Nucleus accumbens (tissue), 56 donors: ENCODE measurements around the gene KIF3A.

Experiments
- DNase-seq, 56 donors: peaks; one replicate each; lab custom pipeline; 2025; lab: John Stamatoyannopoulos, UW

KIF3A gene

DNA sequence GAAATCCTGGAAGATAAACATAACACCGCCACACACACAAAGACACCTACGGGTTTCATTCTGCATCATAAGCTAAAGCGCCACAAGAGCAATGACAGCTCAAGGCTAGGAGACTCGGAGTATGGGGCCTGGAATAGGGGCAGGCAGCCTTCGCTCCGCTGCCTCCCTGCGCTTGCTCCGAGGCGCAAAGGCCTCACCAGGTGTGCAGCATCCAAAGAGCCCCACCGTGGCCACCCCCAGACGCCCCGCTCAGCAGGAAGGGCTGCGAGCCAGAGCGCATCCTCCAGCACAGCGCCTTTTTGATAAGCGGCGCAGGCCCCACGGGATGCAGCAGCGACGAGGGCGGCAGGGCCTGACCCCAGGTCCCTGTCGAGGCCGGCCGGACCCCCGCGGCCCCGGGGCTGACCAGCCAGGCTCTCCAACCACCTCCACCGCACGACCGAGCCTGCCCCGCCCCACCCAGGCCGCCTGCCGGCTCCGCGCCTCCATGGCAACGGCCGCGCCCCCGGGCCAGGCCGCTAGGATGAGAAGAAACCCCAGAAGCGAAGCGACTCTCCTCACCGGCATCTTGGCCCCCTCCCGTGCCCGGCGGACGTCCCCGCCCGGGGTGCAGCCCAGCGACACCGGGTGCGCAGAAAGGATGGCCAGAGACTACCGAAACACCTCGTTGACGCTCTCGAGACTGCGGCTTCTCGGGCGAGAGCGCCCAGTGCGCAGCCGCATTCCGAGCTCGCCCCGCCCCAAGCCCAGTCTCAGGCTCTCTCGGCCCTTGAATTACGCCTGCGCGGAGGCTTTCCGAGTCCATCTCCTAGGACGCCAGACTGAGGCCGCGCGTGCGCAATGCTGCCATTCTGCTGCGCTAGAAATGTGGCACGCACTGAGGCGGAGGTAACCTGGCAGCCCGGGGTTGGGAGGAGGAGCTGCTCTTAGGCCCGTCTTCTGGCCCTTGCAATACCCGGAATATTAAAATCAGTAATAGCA is at the start of gene KIF3A:
KIF3A (minus strand) TSS at position 694 of the 981 bp plus-strand sequence; CDS start at position 567, 127 bp downstream.
- DNase-seq, result peak in 55 of 56 donors; percentile 74 to 98 (median 94)

DNA sequence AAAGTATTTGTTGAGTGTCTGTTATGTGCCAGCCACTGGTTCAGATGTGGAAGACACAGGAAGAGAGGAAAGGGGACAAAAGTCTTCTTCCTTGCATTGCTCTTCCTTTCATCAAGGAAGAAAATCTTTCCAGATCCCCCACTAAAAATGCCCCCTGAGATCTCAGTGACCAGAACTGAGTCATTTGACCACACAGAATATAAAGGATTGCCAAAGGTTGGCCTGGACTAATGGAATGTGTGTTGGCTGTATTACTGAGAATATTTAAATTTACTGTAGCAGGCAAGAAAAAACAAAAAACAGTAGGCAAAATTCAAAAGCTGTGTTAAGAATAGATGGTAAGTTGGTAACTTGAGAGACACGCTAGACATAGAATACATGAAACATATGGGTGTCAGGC is 49.7 kb upstream of the KIF3A start:
- no peak for DNase-seq

DNA sequence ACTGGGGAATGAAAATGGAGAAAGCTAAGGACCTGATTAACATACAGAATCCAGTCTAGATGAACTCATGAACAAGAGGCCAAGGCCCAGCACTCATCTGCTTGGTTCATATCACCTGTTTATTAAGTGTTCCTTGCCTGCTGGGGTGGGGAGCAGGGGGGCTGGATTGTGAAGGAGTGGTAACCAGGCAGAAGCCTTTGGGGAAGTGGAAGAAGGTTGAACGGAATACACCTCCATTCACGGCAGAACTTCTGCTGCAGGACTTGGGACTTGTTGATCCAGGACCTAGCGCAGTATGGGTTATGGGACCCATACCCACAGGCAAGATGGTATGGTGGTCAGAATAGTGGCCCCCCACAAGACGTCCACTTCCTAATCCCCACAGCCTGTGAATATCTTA is 48.5 kb upstream of the KIF3A start:
- no peak for DNase-seq

DNA sequence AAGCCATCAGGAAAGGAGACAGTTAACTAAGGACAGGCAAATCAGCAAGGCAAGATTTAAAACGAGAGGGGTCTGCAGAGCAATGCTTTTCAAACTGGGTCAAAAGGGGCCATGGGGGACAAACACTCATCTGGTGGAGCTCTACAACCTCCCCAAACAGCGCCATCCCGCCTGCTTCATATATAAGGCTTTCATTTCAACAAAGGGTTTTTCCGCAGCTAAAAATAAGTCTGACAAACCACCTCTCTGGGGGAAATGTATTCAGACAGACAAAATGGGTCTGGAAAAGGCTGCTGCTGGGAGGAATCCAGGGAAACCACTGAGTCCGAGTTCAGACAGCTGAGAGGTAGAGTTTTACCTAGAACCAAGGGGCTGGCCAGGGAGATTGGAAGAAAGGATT is 48.0 kb upstream of the KIF3A start:
- DNase-seq, result no peak

DNA sequence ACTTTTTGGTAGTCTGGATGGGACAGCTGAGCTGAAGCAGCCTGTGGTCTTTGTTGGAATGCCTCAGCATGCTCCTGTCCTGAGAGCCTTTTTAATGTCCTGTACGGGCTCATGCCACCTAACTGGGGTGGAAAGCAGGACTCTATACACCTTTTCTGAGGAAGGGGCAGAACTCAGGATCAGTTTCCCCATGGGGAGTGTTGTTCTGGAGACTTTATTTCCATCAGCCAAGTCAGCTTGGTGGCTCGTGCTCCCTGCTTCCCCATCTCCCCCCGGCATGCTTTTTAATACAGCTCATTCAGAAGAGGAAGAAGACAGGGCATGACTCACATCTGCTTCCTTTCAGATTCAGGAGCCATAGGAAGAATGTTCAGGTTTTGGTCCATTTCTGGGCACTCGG is 44.8 kb upstream of the KIF3A start:
- DNase-seq, result peak in 4 of 56 donors; percentile 16 to 34 (median 28)

DNA sequence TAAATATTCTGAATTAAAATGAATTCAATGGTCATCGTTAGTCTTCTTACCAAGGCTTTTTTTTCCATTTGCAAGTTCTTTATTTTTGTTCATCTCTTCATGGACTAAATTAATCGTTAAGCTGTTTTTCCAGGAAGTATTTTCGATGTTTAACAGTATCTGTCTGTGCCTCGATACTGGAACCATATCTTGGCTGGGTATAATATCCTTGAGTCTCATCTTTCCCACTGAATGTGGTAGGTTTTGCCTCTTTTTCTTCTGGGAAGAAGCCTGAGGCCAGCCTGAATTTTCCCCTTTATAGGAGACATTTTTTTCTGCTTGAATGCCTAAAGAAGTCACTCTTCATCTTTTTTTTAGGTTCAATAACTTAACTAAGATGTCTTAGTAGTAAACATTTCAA is 43.7 kb upstream of the KIF3A start:
- no peak for DNase-seq

DNA sequence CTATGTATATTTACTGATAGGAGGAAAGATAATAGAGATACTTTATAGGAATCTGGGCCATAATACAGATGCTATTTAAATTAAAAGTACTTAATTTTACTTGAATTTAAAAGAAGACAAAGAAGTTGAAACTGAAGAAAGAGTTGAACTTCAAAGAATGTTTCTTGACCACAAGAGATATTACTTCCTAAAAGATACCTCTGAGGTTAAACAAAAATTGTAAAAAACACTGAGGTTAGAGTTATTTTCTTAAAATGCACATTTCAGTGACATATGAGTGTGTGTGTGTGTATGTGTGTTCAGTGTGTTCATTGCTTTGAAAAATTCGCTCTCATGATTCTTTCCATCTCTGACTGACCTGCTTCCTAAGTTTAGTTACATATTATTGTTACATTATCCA is 43.2 kb upstream of the KIF3A start:
- DNase-seq, result no peak

DNA sequence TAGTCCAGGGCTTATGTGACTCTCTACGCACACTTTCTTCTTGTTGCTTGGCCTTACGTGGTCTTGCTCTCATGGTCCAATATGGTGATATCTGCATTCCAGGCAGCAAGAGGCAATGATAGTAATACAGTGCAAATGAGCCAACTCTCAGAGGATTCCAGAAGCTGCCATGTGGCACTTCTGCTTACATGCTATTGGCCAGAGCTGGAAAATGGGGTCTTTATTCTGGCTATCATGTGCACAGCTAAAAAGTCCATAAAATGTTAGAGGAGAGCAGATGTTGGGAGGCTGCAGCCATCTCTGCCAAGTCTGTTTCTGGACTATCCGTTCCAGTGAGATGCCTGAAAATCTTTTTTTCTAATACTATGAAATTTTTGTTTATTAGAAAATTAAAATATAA is 42.6 kb upstream of the KIF3A start:
- DNase-seq, result peak in 46 of 56 donors; percentile 18 to 84 (median 64)

DNA sequence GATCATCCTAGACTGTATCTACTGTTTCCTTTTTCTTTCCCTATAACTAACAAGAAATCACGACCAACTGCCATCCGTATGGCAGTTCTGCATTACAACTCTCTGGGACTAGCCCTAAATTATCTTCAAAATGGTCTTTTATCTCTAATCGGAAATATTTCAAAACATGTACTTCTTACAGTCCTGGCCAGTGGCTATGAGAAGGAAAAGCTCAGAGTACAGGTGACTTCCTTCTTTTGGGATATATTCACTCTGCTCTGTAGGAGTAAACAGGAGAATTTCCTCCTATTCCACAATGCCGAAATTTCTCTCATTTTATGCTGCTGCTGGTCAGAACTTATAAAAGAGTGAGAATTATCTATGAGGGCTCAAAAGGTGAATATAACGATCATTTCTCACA is 41.5 kb upstream of the KIF3A start:
- no peak for DNase-seq

DNA sequence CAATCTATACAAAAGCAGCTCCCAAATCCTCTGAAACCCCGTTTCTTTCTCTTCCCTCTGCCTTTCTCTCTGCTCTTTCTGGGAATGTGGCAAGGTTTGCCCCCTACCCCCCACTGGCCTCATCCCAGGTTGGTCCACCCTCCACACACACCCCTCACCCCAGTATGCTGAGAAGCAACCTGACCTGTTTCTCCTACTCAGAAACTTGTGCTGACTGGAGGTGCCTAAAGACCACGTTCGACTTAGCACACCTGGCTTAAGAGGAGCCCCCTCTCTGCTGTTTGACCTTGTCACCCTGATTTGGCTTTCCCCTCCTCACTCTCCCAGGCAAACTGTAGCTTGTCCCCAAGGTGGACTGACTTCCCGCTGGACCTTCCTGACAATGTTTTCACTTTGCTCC is 40.8 kb upstream of the KIF3A start:
- DNase-seq, result peak in 2 of 56 donors; percentile 53 to 55

DNA sequence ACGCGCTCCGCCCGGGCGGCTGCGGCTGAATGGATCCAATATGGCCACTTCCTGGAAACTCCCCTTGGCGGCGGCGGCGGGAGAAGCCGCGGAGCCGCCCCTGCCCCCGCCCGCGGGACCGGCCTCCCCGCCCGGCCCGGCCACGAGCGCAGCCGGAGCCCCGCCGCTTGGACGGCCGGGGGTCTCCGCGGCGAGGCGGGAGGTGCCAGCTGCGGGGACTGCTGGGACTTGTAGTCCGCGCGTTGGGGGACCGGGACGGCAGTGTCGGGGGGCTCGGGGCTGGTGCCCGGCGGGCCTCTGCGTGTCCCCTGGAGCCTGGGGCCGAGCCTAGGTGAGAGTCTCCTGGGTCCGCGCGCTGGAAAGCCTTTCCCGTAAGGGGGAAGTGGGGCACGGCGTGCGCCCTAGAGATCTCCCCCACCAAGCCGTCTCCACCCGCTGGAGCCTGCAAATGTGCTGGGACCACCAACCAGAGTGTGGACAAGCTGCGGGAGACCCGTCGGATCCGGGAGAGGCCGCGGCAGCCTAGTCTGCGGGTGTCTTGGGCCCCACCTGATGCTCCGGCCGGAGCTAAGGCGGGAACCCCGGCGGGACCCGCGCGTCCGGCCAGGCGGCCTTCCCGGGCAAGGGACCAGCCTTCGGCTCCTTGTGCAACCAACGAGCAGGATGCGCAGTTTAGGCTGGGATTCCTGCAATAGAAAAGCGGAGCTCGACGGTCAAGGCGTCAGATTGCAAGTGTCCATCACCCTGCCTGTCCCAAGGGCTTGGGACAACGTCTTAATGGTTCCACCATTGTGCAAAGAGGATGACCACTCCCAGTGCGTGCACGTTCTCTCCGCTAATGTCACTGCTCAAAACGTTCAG is 40.1 kb upstream of the KIF3A start, which contains the start of gene SEPTIN8:
SEPTIN8 (minus strand) TSS at position 31 of the 861 bp plus-strand sequence. CDS start 102 bp downstream, outside the sequence.
- peak in 44 of 56 donors; percentile 41 to 79 (median 62) for DNase-seq

DNA sequence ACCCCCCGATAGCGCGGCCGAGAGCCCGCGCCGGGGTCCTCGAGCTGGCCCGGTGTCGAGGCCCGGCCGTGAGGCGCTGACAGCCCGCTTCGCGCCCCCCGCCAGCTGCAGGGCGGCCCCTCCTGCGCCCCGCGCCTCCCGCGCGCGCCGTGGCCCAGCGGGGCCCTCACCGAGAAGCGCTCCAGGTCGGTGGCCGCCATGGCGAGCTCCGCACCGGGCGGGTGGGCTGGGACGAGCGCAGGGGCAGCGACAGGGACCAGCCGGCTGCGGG is 39.5 kb upstream of the KIF3A start:
- DNase-seq, result no peak

DNA sequence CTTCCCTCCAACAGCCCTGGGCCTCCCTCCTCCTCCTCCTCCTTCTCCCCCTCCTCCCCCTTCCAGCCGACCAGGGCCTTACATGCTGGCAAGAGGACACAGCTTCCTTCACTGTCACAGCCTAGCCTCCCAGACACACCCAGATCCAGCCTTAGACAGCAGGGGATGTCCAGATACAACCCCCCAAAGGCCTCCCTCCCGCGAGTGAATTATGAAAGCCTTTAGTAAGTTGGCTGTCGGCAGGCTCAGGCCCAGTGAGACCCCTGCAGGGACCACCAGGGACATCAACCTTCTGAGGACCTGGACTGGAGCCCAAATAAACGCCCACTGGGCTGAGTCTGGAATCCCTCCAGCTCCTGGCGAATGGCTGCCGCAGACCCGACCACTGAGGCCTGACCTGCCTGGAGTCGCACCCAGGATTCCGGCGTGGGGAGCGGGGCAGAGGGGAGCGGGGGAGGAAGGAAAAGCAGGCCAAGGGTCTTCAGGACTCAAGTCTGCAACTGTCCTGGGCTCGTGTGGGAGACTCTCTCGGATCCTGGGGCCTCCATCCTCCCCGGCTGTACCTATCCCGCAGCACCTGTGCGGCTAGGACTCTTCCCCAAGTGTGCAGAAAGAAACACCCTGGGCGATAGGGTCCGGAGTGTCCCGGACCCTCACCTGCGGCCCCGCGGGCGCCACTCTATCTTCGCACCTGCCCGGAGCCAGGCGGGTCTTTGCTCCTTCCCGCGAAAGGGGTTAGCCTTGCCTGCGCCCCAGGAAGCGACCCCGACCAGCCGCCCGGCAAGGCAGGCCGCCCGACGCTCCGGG is 39.0 kb upstream of the KIF3A start:
- peak in 43 of 56 donors; percentile 21 to 80 (median 59) for DNase-seq

DNA sequence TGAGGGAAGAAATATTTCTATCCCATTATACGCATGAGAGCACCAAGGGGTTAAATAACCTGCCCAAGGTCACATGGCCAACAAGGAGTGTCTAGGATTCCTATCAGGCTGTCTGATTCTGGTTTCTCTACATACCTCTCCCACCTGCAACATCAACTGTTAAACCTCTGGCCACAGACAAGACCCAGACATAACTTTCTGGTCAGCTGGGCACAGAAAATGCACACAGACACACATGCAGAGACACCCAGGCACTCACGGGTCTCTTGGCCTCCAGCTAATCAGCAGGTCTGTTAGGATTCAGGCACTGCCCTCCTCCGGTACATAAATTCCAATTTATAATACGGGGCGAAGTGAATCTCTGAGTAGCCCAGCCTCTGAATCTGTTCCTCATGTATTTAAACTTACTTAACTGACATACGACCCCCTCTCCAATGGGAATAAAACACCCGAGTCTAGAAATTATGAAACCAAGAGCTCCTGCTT is 38.2 kb upstream of the KIF3A start:
- peak in 3 of 56 donors; percentile 20 to 38 (median 35) for DNase-seq

DNA sequence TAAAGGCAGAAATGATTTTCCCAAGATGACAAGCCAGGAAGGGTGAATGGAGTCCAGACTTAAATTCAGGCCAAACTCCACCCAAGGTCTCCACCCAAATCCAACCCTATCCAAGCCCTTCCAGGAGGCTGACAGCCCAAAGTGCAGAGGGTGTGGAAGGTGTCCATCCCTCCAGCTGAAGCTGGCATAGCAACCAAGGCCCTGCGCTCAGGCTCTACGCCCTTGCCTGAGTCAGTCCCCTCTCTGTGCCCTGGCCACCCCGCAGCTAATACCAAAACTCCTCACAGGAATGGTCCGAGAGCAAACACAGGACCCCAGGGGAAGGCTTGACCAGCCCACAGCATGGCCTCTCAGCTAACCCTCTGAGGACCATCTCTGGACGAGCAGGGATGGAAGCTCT is 37.5 kb upstream of the KIF3A start:
- DNase-seq, result no peak

DNA sequence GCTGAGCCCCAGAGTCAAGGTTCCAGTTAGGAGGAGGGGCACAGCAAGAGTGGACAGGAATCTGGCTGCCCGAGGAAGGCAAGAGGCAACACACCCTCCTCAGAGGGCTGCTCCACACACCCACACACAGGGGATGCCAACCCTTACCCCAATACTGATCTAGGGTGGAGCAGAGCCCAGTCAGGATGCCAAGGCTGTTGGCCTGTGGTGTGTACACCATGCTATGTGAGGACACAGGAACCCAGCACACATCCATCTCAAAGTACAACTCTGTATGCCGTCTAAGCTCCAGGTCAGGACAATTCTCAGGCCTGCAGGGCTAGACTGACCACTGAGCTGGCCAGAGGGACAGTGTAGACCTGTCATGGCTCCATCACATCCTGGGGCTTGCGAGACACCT is 37.1 kb upstream of the KIF3A start:
- DNase-seq, result no peak

DNA sequence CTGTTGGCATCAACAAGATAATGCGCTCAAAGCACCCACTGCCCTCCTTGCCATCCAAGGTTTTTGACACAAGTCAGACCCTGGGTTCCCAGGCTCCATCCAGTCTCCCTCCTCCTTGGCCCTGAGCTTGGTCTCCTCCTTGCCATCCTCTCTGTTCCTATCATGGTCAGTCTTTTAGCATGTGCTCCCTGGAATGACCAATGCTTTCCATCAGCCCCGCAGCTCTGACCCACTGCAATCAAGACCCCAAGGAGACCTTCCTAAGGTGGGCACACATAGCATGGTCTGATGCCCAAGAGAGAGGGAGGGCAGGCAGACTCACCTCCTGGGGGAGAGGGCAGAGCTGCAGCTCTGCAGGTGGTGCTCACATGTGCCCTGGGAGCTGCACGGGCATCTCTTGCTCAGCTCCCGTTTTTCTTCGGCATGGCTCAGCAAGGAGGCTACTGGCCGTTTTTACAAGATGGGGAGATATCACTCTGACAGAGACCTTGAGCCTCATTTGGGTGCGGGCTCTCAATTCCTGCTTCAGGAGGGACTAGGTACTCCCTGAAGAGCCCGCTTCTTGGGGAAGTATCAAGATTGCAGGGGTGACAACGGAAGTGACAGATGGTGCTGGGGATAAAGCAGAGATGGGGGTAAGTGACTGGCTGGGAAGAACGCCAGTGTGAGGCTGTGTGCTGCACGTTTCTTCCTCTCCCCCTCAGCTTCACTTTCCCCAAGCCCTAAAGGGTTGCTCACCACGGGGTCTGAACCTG is 36.4 kb upstream of the KIF3A start:
- DNase-seq, result peak in 2 of 56 donors; percentile 41 to 47

DNA sequence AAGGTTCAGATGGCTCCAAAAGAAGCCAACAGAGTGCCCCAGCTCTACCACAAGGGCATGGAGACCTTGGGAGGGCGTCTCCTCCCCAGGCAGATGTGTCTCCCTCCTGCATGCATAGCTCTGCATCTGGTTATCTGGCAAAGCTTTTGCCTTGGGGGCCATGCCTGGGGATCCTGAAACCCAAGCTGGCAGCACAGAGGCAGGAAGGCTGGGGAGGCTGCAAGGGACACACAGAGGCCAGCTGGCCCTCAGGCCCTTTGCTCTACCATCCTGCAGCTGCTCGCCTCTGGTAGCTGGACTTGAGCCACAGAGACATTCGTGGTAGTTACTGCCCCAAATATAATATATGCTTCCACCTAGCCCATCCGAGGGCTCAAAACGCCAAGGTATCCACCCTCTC is 35.8 kb upstream of the KIF3A start:
- DNase-seq, result peak in 8 of 56 donors; percentile 24 to 47 (median 32)

DNA sequence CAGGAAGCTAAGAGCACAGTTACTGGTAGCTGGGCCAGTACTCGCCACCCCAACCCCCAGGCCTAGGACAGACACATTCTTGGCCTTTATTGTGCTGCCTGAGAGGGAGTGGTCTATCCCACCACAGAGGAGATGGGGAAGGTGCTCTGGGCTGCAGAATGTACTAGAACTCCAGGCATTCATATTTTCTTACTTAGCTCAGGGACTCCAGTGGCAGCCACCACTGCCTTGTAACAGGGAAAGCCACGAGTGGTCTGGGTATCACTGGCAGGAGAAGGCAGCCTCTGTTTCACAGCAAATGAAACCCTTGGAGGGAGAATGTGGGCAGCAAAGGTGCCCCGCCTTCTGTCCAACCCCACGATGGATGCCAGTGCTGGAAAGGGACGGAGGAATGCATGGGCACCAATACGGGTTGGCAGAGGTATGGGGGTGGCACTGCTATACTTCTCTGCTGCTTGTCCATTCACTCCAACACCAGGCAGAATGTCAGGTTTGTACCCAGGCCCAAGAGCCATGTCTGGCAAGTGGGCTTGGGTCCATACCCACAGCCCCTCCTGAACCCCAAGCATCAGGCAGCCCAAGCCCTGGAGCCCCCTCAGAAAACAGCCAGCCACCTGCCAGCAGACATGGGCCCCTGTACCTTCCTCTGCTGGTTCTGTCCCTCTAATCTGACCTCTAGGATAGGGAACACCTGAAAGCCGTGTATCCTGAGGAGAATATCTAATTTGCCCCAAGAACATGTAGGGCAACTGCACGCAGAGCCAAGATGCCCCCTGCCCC is 35.1 kb upstream of the KIF3A start:
- peak in 4 of 56 donors; percentile 20 to 33 (median 30) for DNase-seq
